Putamen (tissue), 1 donor: Measurements from ENCODE around the gene TTLL5.
A peak's percentile ranks its signal among the peaks of the same experiment; 100 is the strongest.
"Not testable (repeated sequence)": the region's sequence is repeated elsewhere in the genome, so short reads cannot be mapped to it uniquely, and the experiment has no call there.

Experiments used
- DNase-seq: peaks from one replicate; pipeline ENCODE4 v3.0.0-alpha.2; 2016; ENCODE audit warnings: low spot score

Gene TTLL5

GRCh38 chr14:75831952-75832351 is 170.9 kb downstream of the TTLL5 start:
- DNase-seq, result no peak

- no peak for DNase-seq
Measured at GRCh38 chr14:75832621-75833297, 171.7 kb downstream of the TTLL5 start.

- DNase-seq, result no peak
Measured at GRCh38 chr14:75833326-75834020, 172.4 kb downstream of the TTLL5 start.

GRCh38 chr14:75835156-75835725 is 174.2 kb downstream of the TTLL5 start:
- no peak for DNase-seq

- DNase-seq, result no peak
Measured at GRCh38 chr14:75835737-75836136, 174.7 kb downstream of the TTLL5 start.

- DNase-seq, result no peak
Measured at GRCh38 chr14:75837151-75837787, 176.2 kb downstream of the TTLL5 start.

- no peak for DNase-seq
Measured at GRCh38 chr14:75840911-75841310, 179.9 kb downstream of the TTLL5 start.

GRCh38 chr14:75842551-75842950 is 181.5 kb downstream of the TTLL5 start:
- DNase-seq, result no peak

GRCh38 chr14:75844486-75844885 is 183.4 kb downstream of the TTLL5 start:
- no peak for DNase-seq

GRCh38 chr14:75845136-75845804 is 184.2 kb downstream of the TTLL5 start:
- DNase-seq, result no peak

GRCh38 chr14:75846694-75847093 is 185.6 kb downstream of the TTLL5 start:
- DNase-seq, result not testable (repeated sequence)

- no peak for DNase-seq
Measured at GRCh38 chr14:75847584-75847983, 186.5 kb downstream of the TTLL5 start.

GRCh38 chr14:75848167-75848913 is 187.3 kb downstream of the TTLL5 start:
- no peak for DNase-seq

- no peak for DNase-seq
Measured at GRCh38 chr14:75849300-75849895, 188.4 kb downstream of the TTLL5 start.

GRCh38 chr14:75851574-75851866 is 190.5 kb downstream of the TTLL5 start:
- DNase-seq, result no peak

- DNase-seq, result no peak
Measured at GRCh38 chr14:75854111-75854799, 193.2 kb downstream of the TTLL5 start.

GRCh38 chr14:75857199-75857598 is 196.2 kb downstream of the TTLL5 start:
- DNase-seq, result no peak

- no peak for DNase-seq
Measured at GRCh38 chr14:75858362-75858761, 197.3 kb downstream of the TTLL5 start.

GRCh38 chr14:75859746-75860145 is 198.7 kb downstream of the TTLL5 start:
- DNase-seq, result peak; percentile 69

GRCh38 chr14:75860561-75861160 is 199.6 kb downstream of the TTLL5 start:
- DNase-seq, result no peak
